ENCODE results near the gene GCN1.

- TF ChIP-seq POLR2A (IDR thresholded peaks at IDR 0.05), result no peak
- no peak for TF ChIP-seq CTCF (IDR thresholded peaks at IDR 0.05)
These were observed 22.5 kb upstream of the GCN1 start for GRCh38 chr12:120216742-120217605.

All from body of pancreas (tissue), 4 donors.